ENCODE data around the gene ABHD2. TPM values are rescaled to one million over a fixed set of nuclear protein-coding genes. Genes with fewer than 3 reads are reported as not detected.

Gene ABHD2
- total RNA-seq, 4 donors from 2014 or later, result 37.8 to 81.5 (median 58.3) TPM

- Histone ChIP-seq H3K36me3 (peaks cover 0 to 46% (median 22%) of the 10 kb centered on the region in 4 donors), H3K4me3 (no peak overlapping the region), H3K27me3 (no peaks in the 10 kb centered on the region), H3K4me1 (no peaks in the 10 kb centered on the region), H3K9me3 (no peaks in the 10 kb centered on the region), H3K27ac (no peak overlapping the region)
- DNase-seq, result no peak
- 81% methylated on average over 6 of the region's 6 CpGs; no CpG with 5 or more reads in 1 of the 2 donors for WGBS, 2 donors (ENCODE audit: low coverage in 1 of 2)
- in situ Hi-C loops (cut with MboI; ENCODE audit: low pct_ligation_motif_present in 1 of 4, low pct_unique_long_range_greater_than_20kb in 1 of 4, low sequenced_read_pairs in 3 of 4), result loop anchor here in 2 of 4 donors (25.0 kb wide), 2 partner anchors 125 to 275 kb away; partner anchors contain the start of gene MFGE8 (in 1 of the 2)
- intact Hi-C loops (cut with DNase I; ENCODE audit: low total_unique reads), result no loop called here
- TF ChIP-seq, protein P1, sequence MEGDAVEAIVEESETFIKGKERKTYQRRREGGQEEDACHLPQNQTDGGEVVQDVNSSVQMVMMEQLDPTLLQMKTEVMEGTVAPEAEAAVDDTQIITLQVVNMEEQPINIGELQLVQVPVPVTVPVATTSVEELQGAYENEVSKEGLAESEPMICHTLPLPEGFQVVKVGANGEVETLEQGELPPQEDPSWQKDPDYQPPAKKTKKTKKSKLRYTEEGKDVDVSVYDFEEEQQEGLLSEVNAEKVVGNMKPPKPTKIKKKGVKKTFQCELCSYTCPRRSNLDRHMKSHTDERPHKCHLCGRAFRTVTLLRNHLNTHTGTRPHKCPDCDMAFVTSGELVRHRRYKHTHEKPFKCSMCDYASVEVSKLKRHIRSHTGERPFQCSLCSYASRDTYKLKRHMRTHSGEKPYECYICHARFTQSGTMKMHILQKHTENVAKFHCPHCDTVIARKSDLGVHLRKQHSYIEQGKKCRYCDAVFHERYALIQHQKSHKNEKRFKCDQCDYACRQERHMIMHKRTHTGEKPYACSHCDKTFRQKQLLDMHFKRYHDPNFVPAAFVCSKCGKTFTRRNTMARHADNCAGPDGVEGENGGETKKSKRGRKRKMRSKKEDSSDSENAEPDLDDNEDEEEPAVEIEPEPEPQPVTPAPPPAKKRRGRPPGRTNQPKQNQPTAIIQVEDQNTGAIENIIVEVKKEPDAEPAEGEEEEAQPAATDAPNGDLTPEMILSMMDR (IDR thresholded peaks at IDR 0.05), result no peak
- TF ChIP-seq POLR2A (IDR thresholded peaks at IDR 0.05) (no peak), POLR2AphosphoS5 (IDR thresholded peaks at IDR 0.05) (no peak), EP300 (IDR thresholded peaks at IDR 0.05; ENCODE audit: low read depth) (no peak)
Measured at GRCh38 chr15:89186803-89187202, 98.5 kb downstream of the ABHD2 start.

- no peak overlapping the region for H3K4me3 ChIP-seq
- in situ Hi-C loops (cut with MboI; ENCODE audit: low pct_ligation_motif_present in 1 of 4, low pct_unique_long_range_greater_than_20kb in 1 of 4, low sequenced_read_pairs in 3 of 4), result loop anchor here in 2 of 4 donors (25.0 kb wide), 2 partner anchors 125 to 275 kb away; partner anchors contain the start of gene MFGE8 (in 1 of the 2)
- no peak for DNase-seq
- WGBS, 2 donors (ENCODE audit: low coverage in 1 of 2), result 85 to 88% methylated on average over 5 to 9 of the region's 9 CpGs
- no peaks in the 10 kb centered on the region for H3K27me3 ChIP-seq
- TF ChIP-seq POLR2A (IDR thresholded peaks at IDR 0.05), result no peak
- TF ChIP-seq POLR2AphosphoS5 (IDR thresholded peaks at IDR 0.05), result no peak
- TF ChIP-seq EP300 (IDR thresholded peaks at IDR 0.05; ENCODE audit: low read depth), result no peak
- TF ChIP-seq, protein P1 (IDR thresholded peaks at IDR 0.05), result no peak
- H3K9me3 ChIP-seq, result no peaks in the 10 kb centered on the region
- intact Hi-C loops (cut with DNase I; ENCODE audit: low total_unique reads), result no loop called here
- H3K36me3 ChIP-seq, result peaks cover 0 to 49% (median 23%) of the 10 kb centered on the region in 4 donors
- H3K4me1 ChIP-seq, result no peaks in the 10 kb centered on the region
- H3K27ac ChIP-seq, result no peak overlapping the region
Measured at GRCh38 chr15:89187301-89187985, 99.2 kb downstream of the ABHD2 start.

- intact Hi-C loops (cut with DNase I; ENCODE audit: low total_unique reads) (no loop called here), in situ Hi-C loops (cut with MboI; ENCODE audit: low pct_ligation_motif_present in 1 of 4, low pct_unique_long_range_greater_than_20kb in 1 of 4, low sequenced_read_pairs in 3 of 4) (loop anchor here in 2 of 4 donors (25.0 kb wide), 2 partner anchors 126 to 276 kb away; partner anchors contain the start of gene MFGE8 (in 1 of the 2))
- H3K4me1 ChIP-seq, result no peaks in the 10 kb centered on the region
- TF ChIP-seq, protein P1 (IDR thresholded peaks at IDR 0.05), result no peak
- TF ChIP-seq EP300 (IDR thresholded peaks at IDR 0.05; ENCODE audit: low read depth) (no peak), POLR2A (IDR thresholded peaks at IDR 0.05) (no peak)
- no peak overlapping the region for H3K4me3 ChIP-seq
- H3K27ac ChIP-seq, result no peak overlapping the region
- H3K9me3 ChIP-seq, result no peaks in the 10 kb centered on the region
- H3K27me3 ChIP-seq, result no peaks in the 10 kb centered on the region
- H3K36me3 ChIP-seq, result peaks cover 0 to 52% (median 25%) of the 10 kb centered on the region in 4 donors
- 93 to 100% methylated on average over 1 to 8 of the region's 8 CpGs for WGBS, 2 donors (ENCODE audit: low coverage in 1 of 2)
- DNase-seq, result no peak
Measured at GRCh38 chr15:89187986-89188514, 99.8 kb downstream of the ABHD2 start.

- no peak for DNase-seq
- no peaks in the 10 kb centered on the region for H3K9me3 ChIP-seq
- no peak overlapping the region for H3K27ac ChIP-seq
- H3K36me3 ChIP-seq, result peaks cover 0 to 67% (median 29%) of the 10 kb centered on the region in 4 donors
- no peak overlapping the region for H3K4me3 ChIP-seq
- peaks cover 5 to 9% (median 6%) of the 10 kb centered on the region in 4 donors for H3K4me1 ChIP-seq
- H3K27me3 ChIP-seq, result no peaks in the 10 kb centered on the region
- TF ChIP-seq, protein P1 (IDR thresholded peaks at IDR 0.05), result no peak
- TF ChIP-seq POLR2A (IDR thresholded peaks at IDR 0.05) (no peak), POLR2AphosphoS5 (IDR thresholded peaks at IDR 0.05) (no peak), EP300 (IDR thresholded peaks at IDR 0.05; ENCODE audit: low read depth) (no peak)
- intact Hi-C loops (cut with DNase I; ENCODE audit: low total_unique reads) (no loop called here), in situ Hi-C loops (cut with MboI; ENCODE audit: low pct_ligation_motif_present in 1 of 4, low pct_unique_long_range_greater_than_20kb in 1 of 4, low sequenced_read_pairs in 3 of 4) (loop anchor here in 2 of 4 donors (25.0 kb wide), 2 partner anchors 130 to 280 kb away; partner anchors contain the start of gene MFGE8 (in 1 of the 2))
- 70 to 73% methylated on average over 2 of the region's 2 CpGs for WGBS, 2 donors (ENCODE audit: low coverage in 1 of 2)
Measured at GRCh38 chr15:89192136-89192535, 103.9 kb downstream of the ABHD2 start.
